Measurements from ENCODE around the gene PTPRJ.

PTPRJ gene

GRCh38 chr11:48073031-48073861, 92.9 kb downstream of the PTPRJ start:
- no peak for FAIRE-seq

- FAIRE-seq = no peak
Observed at GRCh38 chr11:48074425-48075181, 94.2 kb downstream of the PTPRJ start.

GRCh38 chr11:48075637-48076036, 95.3 kb downstream of the PTPRJ start:
- no peak for FAIRE-seq

GRCh38 chr11:48077251-48077650, 96.9 kb downstream of the PTPRJ start:
- FAIRE-seq = no peak

GRCh38 chr11:48078689-48079088, 98.3 kb downstream of the PTPRJ start:
- no peak for FAIRE-seq

GRCh38 chr11:48079596-48079995, 99.2 kb downstream of the PTPRJ start:
- no peak for FAIRE-seq

GRCh38 chr11:48080301-48080861, 100.0 kb downstream of the PTPRJ start:
- no peak for FAIRE-seq

- no peak for FAIRE-seq
Observed at GRCh38 chr11:48081151-48082010, 101.0 kb downstream of the PTPRJ start.

GRCh38 chr11:48082771-48083170, 102.4 kb downstream of the PTPRJ start:
- FAIRE-seq = no peak

- FAIRE-seq = no peak
Observed at GRCh38 chr11:48083421-48083820, 103.1 kb downstream of the PTPRJ start.

GRCh38 chr11:48085688-48086087, 105.3 kb downstream of the PTPRJ start:
- FAIRE-seq = no peak

GRCh38 chr11:48087422-48087821, 107.1 kb downstream of the PTPRJ start:
- FAIRE-seq = no peak

GRCh38 chr11:48087974-48088681, 107.8 kb downstream of the PTPRJ start:
- no peak for FAIRE-seq

GRCh38 chr11:48088682-48089050, 108.3 kb downstream of the PTPRJ start:
- FAIRE-seq = no peak

- FAIRE-seq = no peak
Observed at GRCh38 chr11:48090174-48090573, 109.8 kb downstream of the PTPRJ start.

GRCh38 chr11:48091426-48092102, 111.2 kb downstream of the PTPRJ start:
- no peak for FAIRE-seq

GRCh38 chr11:48093323-48093722, 113.0 kb downstream of the PTPRJ start:
- no peak for FAIRE-seq

GRCh38 chr11:48093795-48094642, 113.7 kb downstream of the PTPRJ start:
- FAIRE-seq = no peak

- FAIRE-seq = no peak
Observed at GRCh38 chr11:48094643-48095339, 114.4 kb downstream of the PTPRJ start.
